Progenitor cell of endocrine pancreas (in vitro differentiated cells): ENCODE data around the gene ATF1. TPM values are rescaled to one million over a fixed set of nuclear protein-coding genes. Genes with fewer than 3 reads are reported as not detected.

Experiments
- DNase-seq: peaks from one replicate; pipeline ENCODE4 v3.0.0; 2021; ENCODE audit warnings: low spot score; ENCODE audit not compliant: unreplicated experiment
- H3K27ac Mint-ChIP-seq: 2 replicates; pipeline ENCODE4 v1.8.0; 2021; ENCODE audit warnings: mild to moderate bottlenecking, moderate library complexity, mixed read lengths
- H3K27me3 Mint-ChIP-seq: 2 replicates; pipeline ENCODE4 v1.8.0; 2021; ENCODE audit warnings: mixed read lengths
- H3K36me3 Mint-ChIP-seq: 2 replicates; pipeline ENCODE4 v1.8.0; 2022; ENCODE audit warnings: mixed read lengths; ENCODE audit not compliant: insufficient read depth
- H3K4me1 Mint-ChIP-seq: 2 replicates; pipeline ENCODE4 v1.8.0; 2021; ENCODE audit warnings: low read depth, mixed read lengths
- H3K4me3 Mint-ChIP-seq: 2 replicates; pipeline ENCODE4 v1.8.0; 2021; ENCODE audit warnings: low read depth, mild to moderate bottlenecking, moderate library complexity, mixed read lengths
- H3K9me3 Mint-ChIP-seq: 2 replicates; pipeline ENCODE4 v1.8.0; 2021; ENCODE audit warnings: low read depth, mixed read lengths
- long read RNA-seq: library from polyadenylated mRNA; unstranded; transcript quantifications from one replicate; pipeline ENCODE4 v2.0.0, GENCODE V29; 2020
- total RNA-seq: library from RNA; stranded (reverse); gene quantifications from 2 replicates; pipeline ENCODE4 v1.2.1, GENCODE V29; 2021
- TF ChIP-seq, protein P1 (sequence below): fragments of 200-600 bp; sonication (generic); IDR thresholded peaks from one replicate; pipeline ENCODE4 v1.5.0; 2021; ENCODE audit warnings: antibody characterized with exemption, mild to moderate bottlenecking; ENCODE audit not compliant: unreplicated experiment

ATF1 gene
- total RNA-seq, result 30.1 and 32.1 TPM in 2 replicates
- long read RNA-seq, transcript ATF1-201 (7 exons, 2,181 nt), result major isoform, 5 of 24 reads
- long read RNA-seq, partial matches to known transcripts, result 8 of 24 reads
- long read RNA-seq, other reads (novel, unspliced or antisense), result 11 of 24 reads

DNA sequence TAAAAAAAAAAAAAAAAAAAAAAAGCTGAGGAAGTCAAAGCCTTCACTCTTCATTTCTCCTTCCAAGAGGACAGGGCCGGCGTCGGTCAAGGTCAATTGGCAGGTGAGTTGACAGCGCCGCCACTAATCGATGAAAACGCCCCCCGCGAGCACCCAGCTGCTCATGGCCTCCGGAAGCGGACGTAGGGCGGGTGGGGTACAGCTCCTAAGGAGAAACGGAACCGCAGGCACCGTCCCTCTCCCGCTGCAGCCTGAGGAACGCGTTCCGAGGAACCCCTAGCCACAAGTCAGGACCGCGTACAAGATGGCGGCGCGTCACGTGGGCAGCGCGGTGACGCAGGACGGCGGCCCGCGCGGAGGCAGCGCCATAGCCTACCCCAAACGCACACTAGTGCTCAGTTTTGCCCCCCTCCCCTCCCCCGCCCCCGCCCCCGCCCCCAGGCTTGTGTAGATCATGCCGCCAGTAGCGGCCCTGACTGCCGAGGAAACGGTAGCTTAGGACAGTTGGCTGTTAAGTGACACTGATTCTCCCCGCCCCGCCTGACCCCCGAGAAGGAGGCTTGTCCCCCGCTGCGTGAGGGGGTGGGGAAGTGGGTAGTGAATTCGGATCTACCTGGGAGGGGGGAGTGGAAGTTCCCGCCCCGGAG lies at the start of gene ATF1:
ATF1 (plus strand) TSS at position 463 of the 647 bp plus-strand sequence. CDS start 16,045 bp downstream, outside the sequence.
- Mint-ChIP-seq H3K4me1 (peaks cover 9% of the 10 kb centered on the region), H3K9me3 (peaks cover under 1% of the 10 kb centered on the region), H3K36me3 (peaks cover 1% of the 10 kb centered on the region), H3K27me3 (no peaks in the 10 kb centered on the region), H3K4me3 (peak within 1 kb of the TSS; percentile 84), H3K27ac (peak within 1 kb of the TSS; percentile 99)
- peak; percentile 77 for DNase-seq
- TF ChIP-seq, protein P1, sequence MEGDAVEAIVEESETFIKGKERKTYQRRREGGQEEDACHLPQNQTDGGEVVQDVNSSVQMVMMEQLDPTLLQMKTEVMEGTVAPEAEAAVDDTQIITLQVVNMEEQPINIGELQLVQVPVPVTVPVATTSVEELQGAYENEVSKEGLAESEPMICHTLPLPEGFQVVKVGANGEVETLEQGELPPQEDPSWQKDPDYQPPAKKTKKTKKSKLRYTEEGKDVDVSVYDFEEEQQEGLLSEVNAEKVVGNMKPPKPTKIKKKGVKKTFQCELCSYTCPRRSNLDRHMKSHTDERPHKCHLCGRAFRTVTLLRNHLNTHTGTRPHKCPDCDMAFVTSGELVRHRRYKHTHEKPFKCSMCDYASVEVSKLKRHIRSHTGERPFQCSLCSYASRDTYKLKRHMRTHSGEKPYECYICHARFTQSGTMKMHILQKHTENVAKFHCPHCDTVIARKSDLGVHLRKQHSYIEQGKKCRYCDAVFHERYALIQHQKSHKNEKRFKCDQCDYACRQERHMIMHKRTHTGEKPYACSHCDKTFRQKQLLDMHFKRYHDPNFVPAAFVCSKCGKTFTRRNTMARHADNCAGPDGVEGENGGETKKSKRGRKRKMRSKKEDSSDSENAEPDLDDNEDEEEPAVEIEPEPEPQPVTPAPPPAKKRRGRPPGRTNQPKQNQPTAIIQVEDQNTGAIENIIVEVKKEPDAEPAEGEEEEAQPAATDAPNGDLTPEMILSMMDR, result no peak

DNA sequence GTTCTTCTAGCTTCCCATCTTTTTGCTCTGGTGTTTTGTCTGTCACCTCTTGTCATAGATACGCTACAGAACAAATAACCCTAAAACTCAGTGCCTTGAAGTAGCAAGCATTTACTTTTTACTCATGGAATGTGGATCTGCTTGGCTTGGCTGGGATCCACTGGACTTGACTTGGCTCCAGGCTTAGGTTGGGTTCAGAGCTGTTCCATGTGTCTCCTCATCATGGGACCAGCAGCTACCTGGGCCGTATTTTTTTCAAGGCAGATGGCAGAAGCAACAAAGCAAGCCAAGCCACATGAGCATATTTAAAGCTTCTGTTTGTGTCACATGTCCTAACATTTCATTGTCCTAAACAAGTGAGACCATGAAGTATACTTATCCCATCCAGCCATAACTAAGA lies 48.7 kb upstream of the ATF1 start:
- no peaks in the 10 kb centered on the region for H3K4me1 Mint-ChIP-seq
- TF ChIP-seq, protein P1, result no peak
- peak overlapping the region; percentile 31 for H3K27ac Mint-ChIP-seq
- H3K9me3 Mint-ChIP-seq, result no peaks in the 10 kb centered on the region
- peaks cover 11% of the 10 kb centered on the region for H3K36me3 Mint-ChIP-seq
- no peaks in the 10 kb centered on the region for H3K27me3 Mint-ChIP-seq
- no peak overlapping the region for H3K4me3 Mint-ChIP-seq
- DNase-seq, result no peak

DNA sequence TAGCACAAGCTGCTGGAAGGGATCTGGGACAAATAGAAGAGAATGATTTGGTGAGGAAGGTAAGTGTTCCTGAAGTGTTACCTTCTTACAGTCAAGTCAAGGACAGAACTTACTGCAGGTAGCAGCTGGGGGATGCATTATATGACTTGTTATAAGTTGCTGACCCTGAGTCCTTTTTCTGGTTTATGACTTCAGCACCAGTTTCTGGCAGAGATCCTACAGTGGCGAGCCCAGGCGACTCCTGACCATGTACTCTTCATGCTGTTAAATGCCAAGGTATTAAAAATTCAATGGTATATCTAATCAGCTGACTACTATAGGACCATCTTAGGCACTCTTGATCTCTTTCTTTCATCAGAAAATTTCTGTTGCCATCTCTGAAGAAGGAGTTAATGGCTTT lies 45.1 kb upstream of the ATF1 start:
- Mint-ChIP-seq H3K36me3 (peaks cover 21% of the 10 kb centered on the region), H3K4me1 (no peaks in the 10 kb centered on the region)

DNA sequence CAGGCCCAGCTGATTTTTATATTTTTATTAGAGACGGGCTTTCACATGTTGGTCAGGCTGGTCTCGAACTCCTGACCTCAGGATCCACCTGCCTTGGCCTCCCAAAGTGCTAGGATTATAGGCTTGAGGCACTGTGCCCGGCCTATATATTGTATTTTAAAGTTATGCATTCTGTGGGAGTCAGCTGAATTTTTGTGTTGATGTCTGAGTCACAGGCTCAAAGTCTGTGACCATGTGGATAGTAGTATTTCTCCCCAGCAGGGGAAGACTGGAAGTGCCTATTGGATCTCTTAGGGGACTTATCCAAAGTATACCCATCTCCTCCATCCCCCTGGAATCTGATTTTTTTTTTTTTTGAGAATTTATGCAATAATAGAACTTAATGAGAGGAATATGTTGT lies 43.8 kb upstream of the ATF1 start:
- H3K27me3 Mint-ChIP-seq, result no peaks in the 10 kb centered on the region
- H3K9me3 Mint-ChIP-seq, result no peaks in the 10 kb centered on the region
- no peak overlapping the region for H3K27ac Mint-ChIP-seq
- peaks cover 27% of the 10 kb centered on the region for H3K36me3 Mint-ChIP-seq
- no peak overlapping the region for H3K4me3 Mint-ChIP-seq
- no peak for DNase-seq
- TF ChIP-seq, protein P1, result no peak
- H3K4me1 Mint-ChIP-seq, result no peaks in the 10 kb centered on the region

More for the DNA sequence above, 45.1 kb upstream of the ATF1 start:
- Mint-ChIP-seq H3K4me3 (no peak overlapping the region), H3K27ac (no peak overlapping the region), H3K9me3 (no peaks in the 10 kb centered on the region), H3K27me3 (no peaks in the 10 kb centered on the region)
- DNase-seq, result no peak
- TF ChIP-seq, protein P1, result no peak

DNA sequence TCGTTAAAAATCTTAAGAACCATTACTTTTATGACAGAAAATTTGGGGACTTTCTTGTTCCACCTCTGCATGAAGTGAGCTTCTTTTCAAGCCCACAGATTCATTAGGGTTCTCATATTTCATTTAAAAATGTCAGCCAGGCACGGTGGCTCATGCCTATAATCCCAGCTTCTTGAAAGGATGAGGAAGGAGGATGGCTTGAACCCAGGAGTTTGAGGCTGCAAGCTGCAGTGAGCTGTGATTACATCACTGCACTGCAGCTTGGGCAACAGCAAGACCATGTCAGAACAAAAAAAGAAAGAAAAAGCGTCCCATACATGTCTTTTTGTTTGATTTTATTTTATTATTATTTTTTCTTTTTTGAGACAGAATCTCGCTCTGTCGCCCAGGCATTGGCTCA lies 43.4 kb upstream of the ATF1 start:
- Mint-ChIP-seq H3K27ac (no peak overlapping the region), H3K36me3 (peaks cover 28% of the 10 kb centered on the region), H3K27me3 (no peaks in the 10 kb centered on the region), H3K9me3 (no peaks in the 10 kb centered on the region), H3K4me1 (no peaks in the 10 kb centered on the region), H3K4me3 (no peak overlapping the region)
- DNase-seq, result no peak
- TF ChIP-seq, protein P1, result no peak
